WTC11 (cell line): ENCODE measurements around the gene KSR1. TPM values are rescaled to one million over a fixed set of nuclear protein-coding genes. Genes with fewer than 3 reads are reported as not detected.

ENCODE experiments used
- ATAC-seq: fragments of 200-7000 bp; cut with Tn5 transposase; 2 replicates; pipeline ENCODE4 v1.10.0; 2021; ENCODE audit warnings: mild to moderate bottlenecking, moderate library complexity
- CTCF ChIA-PET: fragments of 300-600 bp; sonication (Branson Sonifier 250); formaldehyde crosslinking; loops from one replicate; lab custom pipeline; 2021; ENCODE audit warnings: antibody characterized with exemption; lab: Charles Lee
- POLR2A ChIA-PET: fragments of 350-600 bp; sonication (Branson Sonifier 250); formaldehyde crosslinking; loops from one replicate; lab custom pipeline; 2021; ENCODE audit warnings: antibody characterized with exemption; lab: Charles Lee
- DNase-seq: peaks from one replicate; pipeline ENCODE4 v3.0.0; 2021; ENCODE audit warnings: low spot score
- H3K27ac Mint-ChIP-seq: 2 replicates; pipeline ENCODE4 v1.8.0; 2021; ENCODE audit warnings: mixed read lengths
- H3K27me3 Mint-ChIP-seq: 2 replicates; pipeline ENCODE4 v1.8.0; 2021; ENCODE audit warnings: low read depth, mild to moderate bottlenecking, moderate library complexity, mixed read lengths
- H3K36me3 Mint-ChIP-seq: 2 replicates; pipeline ENCODE4 v1.8.0; 2021; ENCODE audit warnings: mixed read lengths
- H3K4me1 Mint-ChIP-seq: 2 replicates; pipeline ENCODE4 v1.8.0; 2022; ENCODE audit warnings: mixed read lengths
- H3K4me3 Mint-ChIP-seq: 2 replicates; pipeline ENCODE4 v1.8.0; 2021; ENCODE audit warnings: mild to moderate bottlenecking, moderate library complexity, mixed read lengths
- H3K9me3 Mint-ChIP-seq: 2 replicates; pipeline ENCODE4 v1.8.0; 2021; ENCODE audit warnings: mixed read lengths
- CBFB ChIP-seq: sonication (generic); formaldehyde crosslinking; IDR thresholded peaks from 2 replicates; pipeline ENCODE4 v1.8.1; 2022; ENCODE audit warnings: mild to moderate bottlenecking, low read depth, missing genetic modification reagents
- E2F5 ChIP-seq: sonication (generic); formaldehyde crosslinking; IDR thresholded peaks from 2 replicates; pipeline ENCODE4 v1.8.1; 2022; ENCODE audit warnings: mild to moderate bottlenecking, moderate library complexity, missing genetic modification reagents
- ERG ChIP-seq: fragments of 250-450 bp; sonication (Bioruptor Pico); IDR thresholded peaks from 2 replicates; pipeline ENCODE4 v1.8.0; 2021; ENCODE audit warnings: mild to moderate bottlenecking
- ETV6 ChIP-seq: sonication (generic); formaldehyde crosslinking; IDR thresholded peaks from 2 replicates; pipeline ENCODE4 v1.8.1; 2022; ENCODE audit warnings: mild to moderate bottlenecking, missing genetic modification reagents
- GABPB1 ChIP-seq: sonication (generic); formaldehyde crosslinking; IDR thresholded peaks from 2 replicates; pipeline ENCODE4 v1.8.1; 2023; ENCODE audit warnings: mild to moderate bottlenecking, missing genetic modification reagents
- GRHL2 ChIP-seq: fragments of 250-450 bp; sonication (Bioruptor Pico); IDR thresholded peaks from 2 replicates; pipeline ENCODE4 v1.8.0; 2022; ENCODE audit warnings: mild to moderate bottlenecking, moderate library complexity; ENCODE audit not compliant: insufficient replicate concordance, severe bottlenecking
- IRF2 ChIP-seq: sonication (generic); formaldehyde crosslinking; IDR thresholded peaks from 2 replicates; pipeline ENCODE4 v1.8.0; 2022; ENCODE audit warnings: low read depth, missing genetic modification reagents, borderline replicate concordance
- JUN ChIP-seq: sonication (generic); formaldehyde crosslinking; IDR thresholded peaks from 2 replicates; pipeline ENCODE4 v1.8.0; 2023; ENCODE audit warnings: mild to moderate bottlenecking, missing genetic modification reagents
- MYBL2 ChIP-seq: sonication (generic); formaldehyde crosslinking; IDR thresholded peaks from 2 replicates; pipeline ENCODE4 v1.8.1; 2023; ENCODE audit warnings: mild to moderate bottlenecking, moderate library complexity, missing genetic modification reagents
- NFE2L1 ChIP-seq: sonication (generic); formaldehyde crosslinking; IDR thresholded peaks from 2 replicates; pipeline ENCODE4 v1.8.1; 2023; ENCODE audit warnings: missing genetic modification reagents
- NR1H2 ChIP-seq: sonication (generic); formaldehyde crosslinking; IDR thresholded peaks from 2 replicates; pipeline ENCODE4 v1.9.0; 2021; ENCODE audit warnings: mild to moderate bottlenecking, moderate library complexity, missing genetic modification reagents
- OVOL2 ChIP-seq: fragments of 250-450 bp; sonication (Bioruptor Pico); IDR thresholded peaks from 2 replicates; pipeline ENCODE4 v1.9.0; 2021; ENCODE audit warnings: mild to moderate bottlenecking, borderline replicate concordance
- PRDM15 ChIP-seq: sonication (generic); formaldehyde crosslinking; IDR thresholded peaks from 2 replicates; pipeline ENCODE4 v1.8.0; 2022; ENCODE audit warnings: missing genetic modification reagents
- PREB ChIP-seq: sonication (generic); formaldehyde crosslinking; IDR thresholded peaks from 2 replicates; pipeline ENCODE4 v1.8.1; 2022; ENCODE audit warnings: mild to moderate bottlenecking, missing genetic modification reagents, moderate library complexity, borderline replicate concordance
- USF1 ChIP-seq: sonication (generic); formaldehyde crosslinking; IDR thresholded peaks from 2 replicates; pipeline ENCODE4 v1.8.0; 2022; ENCODE audit warnings: mild to moderate bottlenecking, missing genetic modification reagents
- ZNF138 ChIP-seq: sonication (generic); formaldehyde crosslinking; conservative IDR thresholded peaks from 2 replicates; pipeline ENCODE4 v1.8.1; 2022; ENCODE audit warnings: mild to moderate bottlenecking, moderate library complexity, missing genetic modification reagents
- ZNF232 ChIP-seq: sonication (generic); formaldehyde crosslinking; IDR thresholded peaks from 2 replicates; pipeline ENCODE4 v1.8.0; 2022; ENCODE audit warnings: mild to moderate bottlenecking, missing genetic modification reagents
- ZNF423 ChIP-seq: fragments of 250-450 bp; sonication (Bioruptor Pico); IDR thresholded peaks from 2 replicates; pipeline ENCODE4 v2.1.2; 2022; ENCODE audit warnings: mild to moderate bottlenecking, moderate library complexity
- ZNF671 ChIP-seq: fragments of 250-450 bp; sonication (Bioruptor Pico); IDR thresholded peaks from 2 replicates; pipeline ENCODE4 v1.8.0; 2021; ENCODE audit warnings: mild to moderate bottlenecking
- total RNA-seq: library from RNA; stranded (reverse); gene quantifications from 3 replicates; pipeline ENCODE4 v1.2.3, GENCODE V29; 2021
- TF ChIP-seq, protein P1 (sequence below): sonication (generic); formaldehyde crosslinking; IDR thresholded peaks from 2 replicates; pipeline ENCODE4 v1.8.1; 2023; ENCODE audit warnings: mild to moderate bottlenecking, moderate library complexity, missing genetic modification reagents
- TF ChIP-seq, protein P2 (sequence below): sonication (generic); formaldehyde crosslinking; IDR thresholded peaks from 2 replicates; pipeline ENCODE4 v1.8.1; 2023; ENCODE audit warnings: mild to moderate bottlenecking, missing genetic modification reagents, moderate library complexity
- TF ChIP-seq, protein P3 (sequence below): sonication (generic); formaldehyde crosslinking; IDR thresholded peaks from 2 replicates; pipeline ENCODE4 v1.8.1; 2022; ENCODE audit warnings: low read depth, missing genetic modification reagents, borderline replicate concordance
- TF ChIP-seq, protein P4 (sequence below): sonication (generic); formaldehyde crosslinking; IDR thresholded peaks from 2 replicates; pipeline ENCODE4 v1.8.1; 2023; ENCODE audit warnings: mild to moderate bottlenecking, missing genetic modification reagents

KSR1 gene
- total RNA-seq, 1 experiment from 2014 or later, result 45.5 TPM

GRCh38 chr17:27496437-27496943 is 40.2 kb downstream of the KSR1 start (continued):
- TF ChIP-seq PRDM15 (CRISPR knock-in tag) (no peak), OVOL2 (no peak), NR1H2 (CRISPR knock-in tag) (no peak), IRF2 (CRISPR knock-in tag) (no peak)
- TF ChIP-seq, protein P1, sequence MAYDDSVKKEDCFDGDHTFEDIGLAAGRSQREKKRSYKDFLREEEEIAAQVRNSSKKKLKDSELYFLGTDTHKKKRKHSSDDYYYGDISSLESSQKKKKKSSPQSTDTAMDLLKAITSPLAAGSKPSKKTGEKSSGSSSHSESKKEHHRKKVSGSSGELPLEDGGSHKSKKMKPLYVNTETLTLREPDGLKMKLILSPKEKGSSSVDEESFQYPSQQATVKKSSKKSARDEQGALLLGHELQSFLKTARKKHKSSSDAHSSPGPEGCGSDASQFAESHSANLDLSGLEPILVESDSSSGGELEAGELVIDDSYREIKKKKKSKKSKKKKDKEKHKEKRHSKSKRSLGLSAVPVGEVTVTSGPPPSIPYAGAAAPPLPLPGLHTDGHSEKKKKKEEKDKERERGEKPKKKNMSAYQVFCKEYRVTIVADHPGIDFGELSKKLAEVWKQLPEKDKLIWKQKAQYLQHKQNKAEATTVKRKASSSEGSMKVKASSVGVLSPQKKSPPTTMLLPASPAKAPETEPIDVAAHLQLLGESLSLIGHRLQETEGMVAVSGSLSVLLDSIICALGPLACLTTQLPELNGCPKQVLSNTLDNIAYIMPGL (CRISPR knock-in tag), result no peak

DNA sequence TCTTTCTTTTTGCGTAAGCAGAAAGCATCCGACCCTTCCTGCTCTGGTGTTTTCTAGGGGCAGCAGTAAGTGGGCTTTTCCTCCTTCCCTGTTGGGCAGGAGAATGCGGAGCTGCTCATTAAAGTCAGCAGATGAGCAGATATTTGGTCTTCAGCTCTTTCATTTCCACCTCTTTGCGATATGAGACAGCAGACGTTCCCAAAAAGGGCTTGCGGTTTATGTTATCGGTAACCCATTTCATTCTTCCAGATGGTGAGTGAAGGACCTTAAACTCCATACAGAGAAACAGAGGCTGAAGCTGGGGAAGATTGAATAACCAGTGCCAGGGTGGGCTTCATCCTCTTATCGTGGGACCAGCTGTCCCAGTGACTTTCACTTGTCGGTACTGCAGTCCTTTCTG is 40.7 kb downstream of the KSR1 start:
- POLR2A ChIA-PET, result no interaction called here
- Mint-ChIP-seq H3K27ac (no peak overlapping the region), H3K4me1 (peaks cover 62% of the 10 kb centered on the region)
- ATAC-seq (no peak), DNase-seq (no peak)
- TF ChIP-seq OVOL2 (no peak), MYBL2 (CRISPR knock-in tag) (no peak), CBFB (CRISPR knock-in tag) (no peak), USF1 (CRISPR knock-in tag) (no peak), ETV6 (CRISPR knock-in tag) (no peak), E2F5 (no peak), ZNF423 (CRISPR knock-in tag) (no peak), ZNF138 (CRISPR knock-in tag) (no peak), GABPB1 (CRISPR knock-in tag) (no peak), GRHL2 (CRISPR knock-in tag) (no peak), ZNF671 (CRISPR knock-in tag) (no peak), ERG (CRISPR knock-in tag) (no peak), ZNF232 (CRISPR knock-in tag) (no peak), NFE2L1 (CRISPR knock-in tag) (no peak), PREB (CRISPR knock-in tag) (no peak), JUN (CRISPR knock-in tag) (no peak), NR1H2 (CRISPR knock-in tag) (no peak)
- TF ChIP-seq, protein P2, sequence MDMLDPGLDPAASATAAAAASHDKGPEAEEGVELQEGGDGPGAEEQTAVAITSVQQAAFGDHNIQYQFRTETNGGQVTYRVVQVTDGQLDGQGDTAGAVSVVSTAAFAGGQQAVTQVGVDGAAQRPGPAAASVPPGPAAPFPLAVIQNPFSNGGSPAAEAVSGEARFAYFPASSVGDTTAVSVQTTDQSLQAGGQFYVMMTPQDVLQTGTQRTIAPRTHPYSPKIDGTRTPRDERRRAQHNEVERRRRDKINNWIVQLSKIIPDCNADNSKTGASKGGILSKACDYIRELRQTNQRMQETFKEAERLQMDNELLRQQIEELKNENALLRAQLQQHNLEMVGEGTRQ, result no peak
- TF ChIP-seq, protein P3, sequence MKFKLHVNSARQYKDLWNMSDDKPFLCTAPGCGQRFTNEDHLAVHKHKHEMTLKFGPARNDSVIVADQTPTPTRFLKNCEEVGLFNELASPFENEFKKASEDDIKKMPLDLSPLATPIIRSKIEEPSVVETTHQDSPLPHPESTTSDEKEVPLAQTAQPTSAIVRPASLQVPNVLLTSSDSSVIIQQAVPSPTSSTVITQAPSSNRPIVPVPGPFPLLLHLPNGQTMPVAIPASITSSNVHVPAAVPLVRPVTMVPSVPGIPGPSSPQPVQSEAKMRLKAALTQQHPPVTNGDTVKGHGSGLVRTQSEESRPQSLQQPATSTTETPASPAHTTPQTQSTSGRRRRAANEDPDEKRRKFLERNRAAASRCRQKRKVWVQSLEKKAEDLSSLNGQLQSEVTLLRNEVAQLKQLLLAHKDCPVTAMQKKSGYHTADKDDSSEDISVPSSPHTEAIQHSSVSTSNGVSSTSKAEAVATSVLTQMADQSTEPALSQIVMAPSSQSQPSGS (CRISPR knock-in tag), result no peak
- TF ChIP-seq, protein P4, sequence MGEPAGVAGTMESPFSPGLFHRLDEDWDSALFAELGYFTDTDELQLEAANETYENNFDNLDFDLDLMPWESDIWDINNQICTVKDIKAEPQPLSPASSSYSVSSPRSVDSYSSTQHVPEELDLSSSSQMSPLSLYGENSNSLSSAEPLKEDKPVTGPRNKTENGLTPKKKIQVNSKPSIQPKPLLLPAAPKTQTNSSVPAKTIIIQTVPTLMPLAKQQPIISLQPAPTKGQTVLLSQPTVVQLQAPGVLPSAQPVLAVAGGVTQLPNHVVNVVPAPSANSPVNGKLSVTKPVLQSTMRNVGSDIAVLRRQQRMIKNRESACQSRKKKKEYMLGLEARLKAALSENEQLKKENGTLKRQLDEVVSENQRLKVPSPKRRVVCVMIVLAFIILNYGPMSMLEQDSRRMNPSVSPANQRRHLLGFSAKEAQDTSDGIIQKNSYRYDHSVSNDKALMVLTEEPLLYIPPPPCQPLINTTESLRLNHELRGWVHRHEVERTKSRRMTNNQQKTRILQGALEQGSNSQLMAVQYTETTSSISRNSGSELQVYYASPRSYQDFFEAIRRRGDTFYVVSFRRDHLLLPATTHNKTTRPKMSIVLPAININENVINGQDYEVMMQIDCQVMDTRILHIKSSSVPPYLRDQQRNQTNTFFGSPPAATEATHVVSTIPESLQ, result no peak
- TF ChIP-seq, all 79 proteins: peak for 0
- Mint-ChIP-seq H3K36me3 (peaks cover 29% of the 10 kb centered on the region), H3K9me3 (peaks cover 22% of the 10 kb centered on the region), H3K27me3 (no peaks in the 10 kb centered on the region), H3K4me3 (no peak overlapping the region)
- CTCF ChIA-PET, result interaction anchor here (0.9 to 2.1 kb wide), 4 partner anchors 23 to 103 kb away, joined by 4 to 7 read pairs (median 5); partner anchors contain the start of gene KSR1
